ENCODE results near the gene RRP15.

DNA sequence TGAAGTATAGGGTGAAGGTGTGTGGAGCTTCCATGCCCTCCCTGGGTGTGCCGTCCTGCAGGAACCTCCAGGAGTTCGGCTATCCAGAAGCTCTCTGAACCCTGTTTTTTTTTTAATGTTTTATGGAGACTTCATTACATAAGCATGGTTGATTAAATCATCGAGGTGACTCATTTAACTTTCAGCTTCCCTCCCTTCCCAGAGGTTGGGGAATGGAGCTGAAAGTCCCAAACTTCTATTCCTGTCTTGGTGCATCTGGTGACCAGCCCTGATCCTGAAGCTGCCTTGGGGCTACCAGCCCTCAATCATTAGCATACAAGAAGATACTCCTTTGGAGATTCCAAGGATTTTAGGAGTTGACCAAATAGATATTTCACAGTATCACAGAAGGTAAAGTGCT is 9.5 kb downstream of the RRP15 start:
- no peak for TF ChIP-seq POLR2A (IDR thresholded peaks at IDR 0.05)
- TF ChIP-seq, protein P1, sequence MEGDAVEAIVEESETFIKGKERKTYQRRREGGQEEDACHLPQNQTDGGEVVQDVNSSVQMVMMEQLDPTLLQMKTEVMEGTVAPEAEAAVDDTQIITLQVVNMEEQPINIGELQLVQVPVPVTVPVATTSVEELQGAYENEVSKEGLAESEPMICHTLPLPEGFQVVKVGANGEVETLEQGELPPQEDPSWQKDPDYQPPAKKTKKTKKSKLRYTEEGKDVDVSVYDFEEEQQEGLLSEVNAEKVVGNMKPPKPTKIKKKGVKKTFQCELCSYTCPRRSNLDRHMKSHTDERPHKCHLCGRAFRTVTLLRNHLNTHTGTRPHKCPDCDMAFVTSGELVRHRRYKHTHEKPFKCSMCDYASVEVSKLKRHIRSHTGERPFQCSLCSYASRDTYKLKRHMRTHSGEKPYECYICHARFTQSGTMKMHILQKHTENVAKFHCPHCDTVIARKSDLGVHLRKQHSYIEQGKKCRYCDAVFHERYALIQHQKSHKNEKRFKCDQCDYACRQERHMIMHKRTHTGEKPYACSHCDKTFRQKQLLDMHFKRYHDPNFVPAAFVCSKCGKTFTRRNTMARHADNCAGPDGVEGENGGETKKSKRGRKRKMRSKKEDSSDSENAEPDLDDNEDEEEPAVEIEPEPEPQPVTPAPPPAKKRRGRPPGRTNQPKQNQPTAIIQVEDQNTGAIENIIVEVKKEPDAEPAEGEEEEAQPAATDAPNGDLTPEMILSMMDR (IDR thresholded peaks at IDR 0.05) = no peak
- no peak for TF ChIP-seq POLR2AphosphoS5 (IDR thresholded peaks at IDR 0.05; ENCODE audit: insufficient read depth in 1 of 2, low read depth in 1 of 2)

All from vagina (tissue), 2 donors.